Right ventricle myocardium inferior (tissue), 1 donor: ENCODE data around the gene INSIG2. TPM values are rescaled to one million over a fixed set of nuclear protein-coding genes. Genes with fewer than 3 reads are reported as not detected.

ENCODE experiments used
- ATAC-seq: fragments of 200-7000 bp; cut with Tn5 transposase; one replicate; pipeline ENCODE4 v1.9.1; 2020; ENCODE audit warnings: mild to moderate bottlenecking, moderate library complexity
- DNase-seq: peaks from one replicate; pipeline ENCODE4 v3.0.0; 2021; ENCODE audit errors: missing footprints
- intact Hi-C: fragments of 100-400 bp; cut with DNase I; formaldehyde crosslinking; loops from one replicate; pipeline ENCODE4 v1.11.0; 2022
- total RNA-seq: library from RNA; stranded (reverse); fragmentation: NEBNext Ultra II Directional; extraction: Animal tissue kit (Norgen Biotek cat#: 25700); gene quantifications from one replicate; pipeline ENCODE4 v1.2.1, GENCODE V29; 2021
- donor health status: DM: no; HTN: yes; CAD: no; lungs with severe emphysema.

Gene INSIG2
- total RNA-seq, 1 donor from 2014 or later = 13.0 TPM

DNA sequence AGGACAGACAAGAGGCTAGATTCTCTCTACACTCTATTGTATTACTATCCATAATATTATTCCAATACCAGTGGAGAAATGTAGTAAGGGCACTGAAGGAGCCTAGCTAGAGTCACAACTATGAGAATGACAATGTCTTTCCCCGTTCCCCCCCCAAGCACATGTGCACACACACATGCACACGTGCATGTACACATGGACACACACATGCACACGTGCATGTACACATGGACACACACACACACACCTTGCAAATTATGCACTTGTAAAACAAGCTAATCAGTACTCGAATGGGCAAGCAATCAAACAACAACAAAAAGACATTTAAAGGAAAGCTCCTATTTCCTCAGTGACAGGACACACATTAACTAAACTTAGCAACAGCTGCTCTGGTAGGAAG is 65.2 kb downstream of the INSIG2 start:
- DNase-seq (no peak), ATAC-seq (no peak)
- intact Hi-C loops = no loop called here

DNA sequence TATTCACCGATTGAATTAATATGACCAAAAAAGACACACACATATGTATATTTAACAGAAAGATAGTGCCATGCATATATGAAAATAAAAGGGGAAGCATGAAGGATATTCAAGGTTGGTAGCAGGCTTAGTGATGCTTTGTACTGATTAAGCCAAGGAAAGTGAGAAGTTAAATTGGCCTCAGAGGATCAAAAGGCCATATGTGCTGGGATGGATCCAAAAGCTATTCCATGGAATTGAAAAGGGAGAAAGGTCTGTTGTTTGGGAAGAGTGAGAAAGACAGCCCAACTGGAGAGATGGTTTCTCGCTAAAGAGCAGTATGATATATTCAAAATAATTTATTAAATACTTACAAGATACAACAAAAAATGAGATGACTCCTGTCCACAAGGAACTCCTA is 65.9 kb downstream of the INSIG2 start:
- intact Hi-C loops = no loop called here
- DNase-seq (no peak), ATAC-seq (no peak)

Other genes with a start within 250 kb of the INSIG2 start
- gene CCDC93, start 74.4 kb upstream of the INSIG2 start, total RNA-seq = 22.2 TPM